ENCODE measurements around the gene ZNF333.

DNA sequence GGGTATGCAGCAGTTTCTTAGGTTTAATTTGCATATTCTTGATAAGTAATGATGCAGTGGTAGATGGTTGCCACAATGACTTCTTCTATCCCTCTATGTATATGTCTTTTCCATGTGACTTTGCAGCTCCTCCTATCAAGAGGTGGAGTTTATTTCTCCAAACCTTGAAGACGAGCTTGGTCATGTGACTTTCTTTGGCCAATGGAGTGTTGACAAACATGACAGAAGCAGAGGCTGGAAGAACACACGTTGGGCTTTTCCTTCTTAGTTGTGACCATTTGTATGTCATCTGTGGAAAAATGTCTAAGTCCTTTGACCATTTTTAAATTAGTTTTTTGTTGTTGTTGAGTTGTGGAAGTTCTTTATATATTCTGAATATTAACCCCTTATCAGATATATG, 32.3 kb downstream of the ZNF333 start:
- TF ChIP-seq, protein P1, sequence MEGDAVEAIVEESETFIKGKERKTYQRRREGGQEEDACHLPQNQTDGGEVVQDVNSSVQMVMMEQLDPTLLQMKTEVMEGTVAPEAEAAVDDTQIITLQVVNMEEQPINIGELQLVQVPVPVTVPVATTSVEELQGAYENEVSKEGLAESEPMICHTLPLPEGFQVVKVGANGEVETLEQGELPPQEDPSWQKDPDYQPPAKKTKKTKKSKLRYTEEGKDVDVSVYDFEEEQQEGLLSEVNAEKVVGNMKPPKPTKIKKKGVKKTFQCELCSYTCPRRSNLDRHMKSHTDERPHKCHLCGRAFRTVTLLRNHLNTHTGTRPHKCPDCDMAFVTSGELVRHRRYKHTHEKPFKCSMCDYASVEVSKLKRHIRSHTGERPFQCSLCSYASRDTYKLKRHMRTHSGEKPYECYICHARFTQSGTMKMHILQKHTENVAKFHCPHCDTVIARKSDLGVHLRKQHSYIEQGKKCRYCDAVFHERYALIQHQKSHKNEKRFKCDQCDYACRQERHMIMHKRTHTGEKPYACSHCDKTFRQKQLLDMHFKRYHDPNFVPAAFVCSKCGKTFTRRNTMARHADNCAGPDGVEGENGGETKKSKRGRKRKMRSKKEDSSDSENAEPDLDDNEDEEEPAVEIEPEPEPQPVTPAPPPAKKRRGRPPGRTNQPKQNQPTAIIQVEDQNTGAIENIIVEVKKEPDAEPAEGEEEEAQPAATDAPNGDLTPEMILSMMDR (IDR thresholded peaks at IDR 0.05) = no peak
- TF ChIP-seq POLR2A (IDR thresholded peaks at IDR 0.05) = no peak
